Loucy (cell line): ENCODE results near the gene IL18R1.

Experiments
- EZH2phosphoT487 ChIP-seq: fragments of 200-600 bp; IDR thresholded peaks from 2 replicates; pipeline ENCODE4 v1.6.1; 2018; ENCODE audit warnings: antibody characterized with exemption, mild to moderate bottlenecking, moderate library complexity, borderline replicate concordance
- TF ChIP-seq, protein P1 (sequence below): fragments of 200-600 bp; sonication (generic); conservative IDR thresholded peaks from 2 replicates; pipeline ENCODE4 v1.5.1; 2014; ENCODE audit warnings: mild to moderate bottlenecking, antibody characterized with exemption, low read length

DNA sequence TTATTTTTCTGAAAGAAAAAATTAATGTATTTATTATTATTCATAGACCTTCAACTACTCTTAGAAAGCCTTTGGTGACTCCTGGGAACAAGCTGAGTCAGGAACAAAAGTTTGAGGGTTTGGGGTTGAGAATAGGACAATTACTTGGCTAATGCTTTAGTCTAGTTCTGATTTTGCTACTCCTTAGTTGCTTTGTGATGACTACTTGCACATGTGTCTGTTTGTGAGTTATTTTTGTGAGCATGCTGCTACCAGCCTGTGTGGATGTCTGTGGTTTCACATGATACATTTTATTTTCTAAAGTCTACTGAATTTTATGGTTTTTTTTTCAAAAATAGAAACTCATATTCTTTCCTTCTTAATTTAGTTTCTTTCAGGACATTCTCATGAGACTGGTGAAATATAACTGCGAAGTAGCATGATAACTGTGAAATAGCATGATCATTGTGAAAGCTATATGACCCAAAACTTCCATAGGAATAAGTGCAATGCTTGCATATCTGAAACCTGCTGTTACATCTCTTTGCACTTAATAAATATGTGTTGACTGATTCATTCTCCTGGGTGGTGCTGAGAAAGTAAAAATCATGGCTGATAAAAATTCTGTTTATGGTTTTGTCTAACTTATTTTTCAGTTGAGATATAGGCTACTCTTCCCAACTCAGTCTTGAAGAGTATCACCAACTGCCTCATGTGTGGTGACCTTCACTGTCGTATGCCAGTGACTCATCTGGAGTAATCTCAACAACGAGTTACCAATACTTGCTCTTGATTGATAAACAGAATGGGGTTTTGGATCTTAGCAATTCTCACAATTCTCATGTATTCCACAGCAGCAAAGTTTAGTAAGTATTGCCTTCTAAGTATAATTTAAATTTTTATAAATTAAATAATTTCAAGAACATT is 17.9 kb upstream of the IL18R1 start:
- TF ChIP-seq, protein P1, sequence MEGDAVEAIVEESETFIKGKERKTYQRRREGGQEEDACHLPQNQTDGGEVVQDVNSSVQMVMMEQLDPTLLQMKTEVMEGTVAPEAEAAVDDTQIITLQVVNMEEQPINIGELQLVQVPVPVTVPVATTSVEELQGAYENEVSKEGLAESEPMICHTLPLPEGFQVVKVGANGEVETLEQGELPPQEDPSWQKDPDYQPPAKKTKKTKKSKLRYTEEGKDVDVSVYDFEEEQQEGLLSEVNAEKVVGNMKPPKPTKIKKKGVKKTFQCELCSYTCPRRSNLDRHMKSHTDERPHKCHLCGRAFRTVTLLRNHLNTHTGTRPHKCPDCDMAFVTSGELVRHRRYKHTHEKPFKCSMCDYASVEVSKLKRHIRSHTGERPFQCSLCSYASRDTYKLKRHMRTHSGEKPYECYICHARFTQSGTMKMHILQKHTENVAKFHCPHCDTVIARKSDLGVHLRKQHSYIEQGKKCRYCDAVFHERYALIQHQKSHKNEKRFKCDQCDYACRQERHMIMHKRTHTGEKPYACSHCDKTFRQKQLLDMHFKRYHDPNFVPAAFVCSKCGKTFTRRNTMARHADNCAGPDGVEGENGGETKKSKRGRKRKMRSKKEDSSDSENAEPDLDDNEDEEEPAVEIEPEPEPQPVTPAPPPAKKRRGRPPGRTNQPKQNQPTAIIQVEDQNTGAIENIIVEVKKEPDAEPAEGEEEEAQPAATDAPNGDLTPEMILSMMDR = no peak
- no peak for TF ChIP-seq EZH2phosphoT487
